HG02571 (cell line): ENCODE measurements around the gene SLC8A1.

Experiments used
- ATAC-seq: cut with Tn5 transposase; IDR thresholded peaks from one replicate; pipeline ENCODE4 v1.9.1; 2021; ENCODE audit warnings: mild to moderate bottlenecking, moderate library complexity; ENCODE audit not compliant: unreplicated experiment

SLC8A1 gene

DNA sequence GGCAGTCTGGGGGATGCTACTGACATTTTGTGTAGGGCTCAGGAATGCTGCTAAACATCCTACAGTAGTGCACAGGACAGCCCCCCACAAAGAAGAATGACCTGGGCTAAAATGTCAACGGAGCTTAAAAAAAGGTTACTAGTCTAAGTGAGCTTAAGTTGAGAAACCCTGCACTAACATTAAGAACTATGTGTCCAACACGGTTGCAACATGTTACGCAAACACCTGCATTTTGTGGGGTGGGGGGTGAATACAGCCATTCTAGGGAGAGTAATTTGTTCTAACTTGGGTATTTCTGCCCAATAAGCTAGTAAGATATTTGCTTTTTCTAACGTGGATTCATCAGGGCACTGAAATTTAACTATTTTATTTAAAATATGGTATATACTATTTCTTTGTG, 57.9 kb downstream of the SLC8A1 start:
- ATAC-seq = no peak

DNA sequence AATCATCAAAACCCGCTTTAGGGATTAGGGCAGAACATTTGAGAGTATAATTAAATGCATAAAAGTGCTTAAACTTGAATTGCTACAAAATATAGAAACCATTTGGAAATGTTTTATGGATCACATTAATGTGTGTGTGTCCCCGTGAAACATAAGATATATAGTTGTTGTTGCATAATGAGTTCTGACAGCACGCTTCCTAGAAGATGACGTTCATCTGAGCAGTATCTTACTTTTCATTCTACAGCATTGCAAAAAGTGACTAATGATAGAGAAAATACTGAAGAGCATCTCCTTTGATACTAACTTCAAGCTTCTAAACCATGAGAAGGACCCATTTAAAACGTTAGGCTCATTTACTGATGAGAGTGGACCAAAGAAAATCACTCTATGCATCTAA, 63.7 kb downstream of the SLC8A1 start:
- no peak for ATAC-seq

DNA sequence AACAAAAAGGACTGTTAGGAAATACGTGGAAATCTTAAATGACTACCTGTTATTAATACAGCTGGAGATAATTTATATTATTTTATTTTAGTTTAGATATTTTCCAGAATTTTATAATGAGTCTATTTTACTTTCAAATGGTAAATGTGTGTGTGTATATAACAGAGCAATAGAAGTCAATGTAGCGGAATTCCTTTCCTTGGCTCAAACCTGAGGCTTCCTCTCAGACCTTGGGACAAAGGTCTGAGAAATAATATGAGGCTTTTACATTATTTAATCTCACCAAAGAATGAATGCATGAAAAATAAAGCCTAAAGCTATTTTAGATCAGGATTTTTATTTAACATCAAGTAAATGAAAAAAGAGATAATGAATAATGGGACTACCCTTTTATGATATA, 65.7 kb downstream of the SLC8A1 start:
- no peak for ATAC-seq

DNA sequence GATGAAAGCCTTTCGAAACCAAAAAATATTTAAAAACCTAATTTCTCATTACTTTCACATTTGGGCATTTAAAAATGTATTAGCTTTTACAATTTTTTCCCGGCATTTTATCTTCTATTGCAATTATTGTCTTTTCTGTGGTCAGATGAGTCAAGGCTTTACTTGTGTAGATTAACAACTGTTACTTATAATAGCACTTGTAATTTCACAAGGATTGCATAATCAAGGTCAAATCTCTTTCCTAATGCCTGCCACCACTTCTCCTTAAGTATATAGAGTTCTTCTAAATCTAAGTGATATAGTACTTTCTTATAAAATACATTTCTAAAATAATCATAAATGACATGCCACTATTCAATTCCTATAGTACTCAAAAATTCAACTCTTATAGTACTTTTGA, 67.2 kb downstream of the SLC8A1 start:
- ATAC-seq = no peak

DNA sequence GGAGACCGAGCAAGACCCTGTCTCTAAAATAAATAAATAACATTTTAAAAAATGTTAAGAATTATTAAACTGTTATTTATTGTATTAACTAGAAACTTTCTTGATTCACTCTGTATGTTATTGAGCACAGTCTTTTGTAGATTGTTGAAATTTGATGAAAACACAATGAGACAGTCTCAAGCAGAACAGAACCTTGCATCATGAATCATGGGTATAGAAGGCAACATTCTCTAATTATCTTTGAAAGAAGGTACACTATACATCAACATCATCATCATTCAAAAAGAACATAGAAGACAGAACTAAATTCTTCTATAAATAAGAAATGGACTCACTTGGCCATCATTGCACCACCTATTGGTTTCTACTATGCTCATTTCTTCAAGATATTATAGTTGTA, 67.7 kb downstream of the SLC8A1 start:
- no peak for ATAC-seq

DNA sequence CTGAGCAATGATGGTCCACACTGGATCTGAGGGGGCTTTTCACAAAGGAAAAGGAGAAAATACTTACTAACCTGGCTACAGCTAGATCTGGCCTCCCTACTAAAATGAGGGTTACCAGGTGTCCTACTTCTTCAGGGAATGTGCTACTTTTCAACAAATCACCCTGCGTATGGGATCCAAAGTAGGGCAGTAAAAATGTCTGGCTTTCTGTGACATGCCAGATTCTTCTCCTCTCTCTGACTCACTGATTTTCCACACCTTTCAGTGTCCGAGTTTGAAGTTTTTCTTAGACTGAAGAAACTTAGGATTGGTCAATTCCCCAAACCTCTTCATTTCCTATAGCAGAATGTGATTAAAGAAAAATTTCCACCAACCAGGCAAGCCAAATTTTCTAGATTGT, 71.2 kb downstream of the SLC8A1 start:
- no peak for ATAC-seq

DNA sequence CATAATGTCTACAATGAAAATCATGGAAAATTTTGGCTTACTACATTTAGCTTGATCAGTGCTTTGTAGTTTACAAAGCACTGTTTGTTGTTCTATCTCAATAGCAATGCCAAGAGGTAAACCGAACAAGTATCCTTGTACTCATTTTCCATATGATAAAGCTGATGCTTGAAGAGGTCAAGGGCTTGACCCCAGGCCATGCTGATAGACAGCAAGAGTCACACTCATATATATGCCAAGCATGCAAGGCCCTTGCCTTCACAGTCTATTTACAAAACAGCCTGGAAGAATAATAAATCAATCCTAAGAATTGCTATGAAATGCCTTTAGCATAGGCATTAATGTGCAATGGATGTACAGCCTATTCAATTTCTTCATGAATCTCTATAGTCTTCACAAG, 71.8 kb downstream of the SLC8A1 start:
- no peak for ATAC-seq

DNA sequence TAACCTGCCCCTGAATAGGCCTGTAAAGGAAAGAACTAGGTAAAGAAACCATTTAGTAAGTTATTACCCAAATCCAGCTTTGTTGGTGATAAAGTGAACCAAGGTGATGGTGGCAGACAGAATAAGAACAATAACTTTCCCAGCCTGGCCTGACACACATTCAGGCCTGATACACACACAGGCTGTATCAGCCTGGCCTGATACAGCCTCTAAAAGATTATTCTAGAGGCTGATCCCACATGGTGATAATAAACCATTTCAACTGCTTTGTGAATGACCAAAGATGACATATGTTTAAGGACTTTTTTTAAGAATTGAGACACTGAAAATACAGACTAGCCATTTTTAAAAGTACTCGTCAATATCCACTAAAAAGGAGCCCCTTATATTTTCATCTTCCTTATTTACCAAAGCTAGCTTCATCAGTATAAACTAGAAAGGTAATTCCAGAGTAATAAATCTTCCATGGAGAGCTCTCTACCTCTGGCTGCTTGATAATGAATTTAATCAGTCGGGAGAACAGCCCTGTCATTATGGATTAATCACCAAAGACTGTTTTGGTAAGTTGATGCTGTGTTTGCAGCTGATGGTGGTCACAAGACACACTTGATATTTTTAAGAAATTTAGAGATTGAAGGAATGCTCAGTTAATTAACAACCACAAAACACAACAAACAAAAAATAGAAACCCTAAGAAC, 77.2 kb downstream of the SLC8A1 start:
- no peak for ATAC-seq

DNA sequence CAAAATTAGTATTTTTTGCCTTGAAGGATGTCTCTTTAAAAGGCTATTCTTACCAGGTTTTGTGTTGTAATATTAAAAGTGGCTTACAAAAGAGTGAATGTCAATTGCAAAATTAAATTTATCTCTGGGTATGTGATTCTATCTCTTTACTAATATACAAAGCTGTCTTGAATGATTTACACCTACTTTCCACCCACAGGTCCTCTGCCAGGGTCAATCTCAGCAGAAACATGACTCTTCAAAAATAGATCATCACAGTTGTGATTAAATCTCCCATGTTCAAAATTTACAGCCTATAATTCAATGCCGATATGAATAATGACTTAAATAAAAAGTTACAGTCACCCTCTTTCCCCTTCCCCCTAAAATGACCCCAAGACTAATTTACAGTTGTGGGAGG, 78.8 kb downstream of the SLC8A1 start:
- no peak for ATAC-seq

DNA sequence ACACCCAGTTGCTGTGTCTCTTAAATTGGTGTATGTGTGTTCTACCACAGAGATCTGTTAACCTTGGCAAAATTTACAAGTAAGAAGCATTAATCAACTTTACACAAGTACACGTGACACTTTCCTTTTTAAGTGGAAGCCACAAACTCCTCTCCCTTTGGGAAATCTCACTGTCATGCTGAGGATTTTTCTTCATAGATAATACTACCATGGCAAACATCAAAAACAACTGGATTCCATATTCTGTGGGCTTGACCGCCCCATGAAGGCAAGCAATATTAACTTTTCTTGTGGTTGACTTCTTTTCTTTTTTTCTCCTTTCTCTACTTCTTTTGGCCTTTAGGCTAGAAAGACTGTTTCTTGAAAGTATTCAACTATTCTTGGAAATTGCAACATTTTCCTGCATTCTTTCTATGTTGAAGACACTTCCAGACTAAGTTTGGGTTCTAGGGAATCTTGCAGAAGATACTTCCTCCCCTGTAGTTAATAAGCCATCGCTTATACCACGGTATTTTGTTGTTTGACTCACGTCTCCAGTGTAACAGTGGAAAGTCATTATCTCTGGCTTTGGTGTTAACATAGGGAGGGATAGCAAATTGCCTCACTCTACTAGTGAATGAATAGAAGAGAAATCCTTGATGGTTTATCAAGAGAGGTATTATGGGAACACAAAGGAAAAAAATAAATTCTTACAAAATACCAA, 79.5 kb downstream of the SLC8A1 start:
- ATAC-seq = no peak

DNA sequence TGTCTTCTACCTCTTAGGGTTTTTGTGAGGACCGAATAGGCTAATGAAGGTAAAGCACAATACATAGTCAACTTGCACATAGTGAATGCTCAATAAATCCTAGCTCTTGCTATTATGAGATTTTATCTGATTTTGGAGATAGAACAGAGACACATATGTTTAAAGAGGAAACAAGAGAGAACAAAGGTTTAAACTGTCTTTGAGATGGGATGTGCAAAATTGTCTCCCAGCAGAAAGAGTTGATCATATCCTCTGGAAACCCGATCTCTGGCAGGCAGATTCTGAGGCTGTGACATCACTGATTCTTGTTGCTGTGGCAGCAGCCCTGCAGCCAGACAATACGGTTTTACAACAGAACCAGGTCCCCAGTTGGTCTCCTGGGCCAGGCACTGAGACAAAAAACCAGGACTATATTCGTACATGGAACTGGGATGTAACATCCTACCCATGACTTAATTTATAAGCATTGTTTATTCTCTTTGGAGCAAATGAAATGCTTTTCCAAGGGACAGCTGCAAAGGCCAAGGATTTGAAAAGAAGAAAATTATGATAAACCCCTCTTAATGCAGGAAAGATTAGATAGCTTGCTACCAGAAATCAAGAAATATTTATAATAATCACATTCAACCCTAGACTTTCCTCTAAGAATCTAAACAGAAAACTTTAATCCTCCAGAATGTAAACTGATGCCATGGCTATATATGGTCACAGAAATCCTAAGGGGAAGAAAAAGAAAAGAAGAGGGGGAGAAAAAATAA, 80.2 kb downstream of the SLC8A1 start:
- ATAC-seq = no peak

DNA sequence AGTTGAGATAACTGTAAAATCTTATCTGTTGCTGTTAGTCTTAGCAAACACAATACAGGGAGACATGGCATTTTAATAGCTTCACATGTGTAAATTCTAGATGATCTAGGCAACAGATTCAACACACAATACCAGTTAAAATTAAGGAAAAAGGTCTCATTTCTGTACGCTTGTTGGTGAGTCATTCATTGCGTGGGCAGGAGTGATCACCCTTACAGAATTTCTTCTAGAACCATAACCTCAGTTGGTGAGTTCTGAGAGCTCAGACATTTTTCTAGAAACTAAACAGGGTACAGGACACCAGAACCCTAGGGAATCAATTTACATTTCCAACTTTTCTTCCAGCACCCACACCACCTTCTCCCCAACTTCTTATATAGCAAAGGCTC, 81.9 kb downstream of the SLC8A1 start:
- no peak for ATAC-seq

DNA sequence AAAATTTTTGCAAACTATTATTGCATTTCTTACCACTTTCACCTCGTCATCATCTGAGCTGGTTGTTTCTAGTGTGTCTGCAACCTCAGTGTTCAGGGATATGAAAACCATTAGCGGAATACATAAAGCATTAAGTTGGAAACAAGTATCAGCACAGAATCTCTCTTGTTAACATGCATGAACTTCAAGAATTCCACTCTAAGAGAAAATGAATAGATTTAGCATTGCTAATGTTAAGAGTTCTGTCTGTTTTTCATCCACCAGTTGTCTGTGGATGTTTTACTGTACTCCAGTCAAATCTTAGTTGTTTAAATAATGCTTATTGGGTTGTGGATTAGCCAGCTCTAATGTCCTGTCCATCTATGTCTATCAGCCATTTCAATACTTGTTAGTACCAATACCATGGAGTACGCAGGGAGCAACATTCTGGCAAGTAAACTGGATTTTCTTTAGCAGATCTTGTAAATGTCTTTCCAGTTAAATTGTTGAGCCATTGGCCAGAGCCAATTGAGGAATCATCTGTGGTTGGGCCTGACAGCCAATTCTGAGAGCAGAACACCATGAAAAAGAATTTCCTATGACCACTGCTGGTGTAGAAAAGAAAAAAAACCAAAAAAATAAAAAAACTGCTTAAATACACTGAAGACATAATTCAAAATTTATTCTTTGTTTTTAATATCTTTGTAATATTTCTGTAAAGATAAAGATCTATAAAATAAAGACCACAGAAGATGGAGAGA, 82.5 kb downstream of the SLC8A1 start:
- no peak for ATAC-seq

DNA sequence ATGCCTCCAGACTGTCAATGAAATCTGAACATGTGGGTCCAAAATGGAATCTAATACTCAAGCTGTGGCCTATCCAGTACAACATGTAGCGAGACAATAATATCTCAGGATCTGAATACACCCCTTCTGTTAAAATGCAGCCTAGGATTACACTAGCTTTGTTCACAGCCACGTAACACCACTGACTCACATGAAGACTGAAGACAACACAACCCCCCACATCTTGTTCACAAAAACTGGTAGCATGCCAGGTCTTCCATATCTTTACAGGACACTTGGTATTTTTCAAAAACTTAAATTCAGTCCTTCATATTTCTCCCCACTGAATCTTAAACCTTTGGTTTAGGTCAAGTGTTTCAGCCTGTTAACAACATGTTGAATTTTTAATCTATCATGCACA, 84.2 kb downstream of the SLC8A1 start:
- no peak for ATAC-seq

DNA sequence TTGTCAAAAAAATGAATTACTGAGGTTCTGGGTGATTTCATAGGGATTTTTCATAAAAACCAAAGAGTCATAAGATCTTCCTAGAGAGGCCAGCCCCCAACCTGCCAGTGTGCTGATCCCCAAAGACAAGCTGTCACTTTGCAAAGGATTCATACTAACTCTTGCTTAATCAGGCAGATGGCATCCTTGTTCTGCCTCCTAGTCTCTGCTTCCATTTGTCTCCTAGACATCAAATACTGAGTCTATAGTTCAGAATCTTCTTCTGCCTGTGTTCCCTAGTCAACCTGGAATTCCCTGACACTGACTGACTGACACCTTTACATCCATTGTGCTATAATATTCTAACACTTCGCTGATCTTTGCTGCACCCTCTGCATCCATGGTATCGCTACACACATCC, 84.9 kb downstream of the SLC8A1 start:
- ATAC-seq = no peak

DNA sequence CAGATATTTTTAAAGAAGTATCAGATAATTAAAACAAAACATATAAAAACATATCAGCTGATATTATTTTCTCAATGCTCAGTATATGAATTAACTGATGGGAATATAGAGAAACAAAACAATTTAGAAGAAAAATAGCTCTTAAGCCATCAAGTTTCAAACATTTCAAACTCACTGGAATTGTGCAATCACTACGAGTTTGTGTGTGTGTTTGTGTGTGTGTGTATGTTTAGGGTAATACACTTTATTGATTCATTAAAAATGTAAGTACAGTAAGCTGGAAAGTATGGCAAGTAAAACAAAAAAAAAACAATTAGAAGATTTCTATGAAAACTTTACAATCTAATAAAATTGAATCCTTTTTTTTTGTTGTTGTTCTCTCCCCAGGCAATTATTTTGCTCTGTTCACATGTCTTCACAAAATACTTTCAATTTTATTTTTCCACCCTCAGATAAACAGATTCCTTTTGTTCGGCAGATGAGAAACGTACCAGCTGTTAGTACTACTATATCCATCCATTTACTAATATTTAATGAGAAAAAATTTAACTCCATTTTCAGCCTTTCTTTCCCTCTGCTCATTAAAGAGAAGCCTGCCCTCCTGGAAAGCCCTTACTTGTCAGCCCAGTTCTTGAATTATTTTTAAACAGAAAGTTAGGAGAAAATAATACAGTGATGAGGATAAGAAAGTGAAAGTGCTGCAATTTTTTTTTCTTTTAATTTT, 87.6 kb downstream of the SLC8A1 start:
- no peak for ATAC-seq

DNA sequence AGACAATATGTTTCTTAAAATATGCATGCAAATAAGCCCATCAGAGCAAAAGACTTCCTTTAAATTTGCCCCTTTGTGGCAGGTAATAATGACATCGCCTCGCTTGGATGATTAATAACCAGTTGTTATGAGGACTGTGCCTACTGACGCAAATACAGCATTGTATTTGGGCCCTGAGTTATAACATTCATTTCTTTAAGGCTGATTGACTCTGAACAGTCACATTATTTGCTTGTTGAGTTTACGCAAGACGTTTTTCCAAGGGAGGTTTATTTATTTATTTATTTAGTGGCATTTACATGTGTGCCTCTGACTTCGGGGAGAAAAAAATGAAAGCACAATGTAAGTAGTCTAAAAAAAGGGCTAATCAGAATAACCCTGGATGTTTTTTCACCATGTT, 88.3 kb downstream of the SLC8A1 start:
- no peak for ATAC-seq

DNA sequence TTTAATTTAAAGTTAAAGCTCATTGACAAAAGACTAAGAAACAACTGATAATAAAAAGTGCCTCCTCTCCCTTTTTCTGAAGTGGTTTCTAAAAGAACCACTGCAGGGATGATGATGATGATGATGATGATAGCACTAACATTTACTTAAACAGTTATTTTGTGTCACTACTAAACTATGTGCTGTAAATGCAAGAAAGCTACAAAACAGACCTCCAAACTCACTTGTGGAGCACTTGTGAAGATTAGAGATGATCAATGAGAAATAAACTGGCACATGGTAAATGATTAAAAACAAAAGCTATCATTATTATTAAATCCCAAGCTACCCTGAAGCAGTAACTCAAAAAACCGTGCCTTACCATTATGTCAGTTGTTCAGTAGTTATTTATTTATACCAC, 88.7 kb downstream of the SLC8A1 start:
- ATAC-seq = no peak

DNA sequence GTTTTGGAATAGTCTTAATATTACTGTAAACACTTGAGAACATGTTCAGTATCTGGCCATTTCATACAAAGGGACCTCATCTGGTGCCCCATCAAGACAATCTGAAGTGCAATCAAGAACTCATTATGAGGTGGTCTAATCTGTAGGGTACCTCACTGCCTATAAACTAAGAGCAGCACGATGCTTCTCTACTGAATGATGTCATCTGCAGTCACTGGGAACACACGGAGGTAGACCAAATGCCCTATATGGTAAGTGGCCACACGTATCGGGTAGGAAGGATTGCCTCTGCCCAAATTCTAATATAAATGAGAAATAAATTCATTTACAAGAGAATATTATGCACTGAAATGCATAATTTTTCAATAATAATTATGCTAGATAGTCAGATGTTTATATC, 90.4 kb downstream of the SLC8A1 start:
- ATAC-seq = no peak

DNA sequence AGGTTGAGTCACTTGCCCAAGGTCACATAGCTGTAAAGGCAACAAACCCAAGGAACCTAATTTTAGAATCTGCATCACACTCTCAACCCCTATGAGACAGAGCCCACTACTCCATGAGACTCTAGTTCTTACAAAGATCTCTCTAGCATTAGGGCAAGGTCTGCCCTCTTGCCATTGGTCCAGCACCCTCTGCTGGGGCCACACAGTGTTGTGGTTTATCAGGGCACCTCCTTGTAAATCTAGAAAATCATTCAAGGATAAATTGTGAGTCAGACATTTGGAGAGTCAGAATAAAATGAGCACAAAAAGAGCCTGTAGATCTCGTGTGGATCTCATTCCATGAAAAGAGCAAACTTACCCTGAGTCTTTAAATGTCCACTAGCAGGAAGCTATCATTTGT, 91.2 kb downstream of the SLC8A1 start:
- no peak for ATAC-seq

DNA sequence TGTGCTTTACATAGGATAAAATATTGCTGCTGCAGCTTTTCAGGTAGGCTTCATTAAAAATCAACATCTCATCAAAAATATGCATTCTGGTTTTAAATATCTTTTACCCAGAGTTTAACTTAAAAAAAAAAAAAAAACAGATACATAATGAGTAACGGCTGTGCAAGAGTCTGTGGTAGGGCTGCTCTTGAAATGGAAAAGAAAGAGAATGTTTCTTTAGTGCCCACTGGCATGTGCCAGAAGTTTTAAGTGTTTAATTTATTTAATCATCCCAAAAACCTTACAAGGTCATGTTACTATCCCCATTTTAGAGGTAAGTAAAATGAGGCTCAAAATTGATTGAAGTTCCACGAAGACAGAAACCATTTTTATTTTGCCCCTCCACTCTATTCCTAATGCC, 92.1 kb downstream of the SLC8A1 start:
- ATAC-seq = no peak
